Upper lobe of left lung (tissue), 4 donors: Measurements from ENCODE around the gene C3AR1.

Experiments used
- CTCF ChIP-seq, 6 experiments: fragments of 450-650 bp in 4 of 6; fragments of 200-600 bp in 2 of 6; sonication (generic) in 2 of 6; IDR thresholded peaks; one replicate each; pipeline ENCODE4 v1.5.1; 2016 to 2019; ENCODE audit warnings: antibody characterized with exemption in 6 of 6
- EP300 ChIP-seq, 4 donors: sonication (generic); formaldehyde crosslinking; IDR thresholded peaks; one replicate each; pipeline ENCODE4 v1.5.1; 2017; ENCODE audit warnings: antibody characterized with exemption in 4 of 4, control low read depth in 2 of 4
- POLR2A ChIP-seq, 4 donors: fragments of 450-650 bp; IDR thresholded peaks; one replicate each; pipeline ENCODE4 v1.5.1; 2016 to 2017; ENCODE audit warnings: antibody characterized with exemption in 4 of 4, mild to moderate bottlenecking in 2 of 4

GRCh38 chr12:8065991-8066594, at the start of gene C3AR1:
- TF ChIP-seq CTCF (IDR thresholded peaks at IDR 0.05) (no peak), EP300 (IDR thresholded peaks at IDR 0.05) (peak in 1 of 4 donors; percentile 28), POLR2A (IDR thresholded peaks at IDR 0.05) (peak in 1 of 4 donors; percentile 89)
